Panc1 (cell line): ENCODE data around the gene SIN3B. TPM values are rescaled to one million over a fixed set of nuclear protein-coding genes. Genes with fewer than 3 reads are reported as not detected.

Experiments
- ATAC-seq: fragments of 200-7000 bp; cut with Tn5 transposase; 2 replicates; pipeline ENCODE4 v1.9.1; 2020; ENCODE audit warnings: mild to moderate bottlenecking, moderate library complexity
- BruUV-seq: library from RNA; stranded (reverse); fragments of 400-500 nt; replicated peaks from 2 replicates; lab custom pipeline; 2021; lab: Mats Ljungman, UMichigan
- CTCF ChIA-PET: fragments of 300-600 bp; sonication (Branson Sonifier 250); formaldehyde crosslinking; loops from one replicate; lab custom pipeline; 2022; ENCODE audit warnings: antibody characterized with exemption; lab: Charles Lee
- POLR2A ChIA-PET: fragments of 300-600 bp; sonication (Branson Sonifier 250); formaldehyde crosslinking; loops from one replicate; lab custom pipeline; 2022; ENCODE audit warnings: antibody characterized with exemption; lab: Charles Lee
- DNase-seq: peaks from one replicate; pipeline ENCODE4 v3.0.0-alpha.2; 2010; ENCODE audit warnings: low read depth, low spot score
- H3K27ac ChIP-seq: 2 replicates; pipeline ENCODE4 v1.5.1; 2011; ENCODE audit warnings: mild to moderate bottlenecking, low read length, inconsistent platforms
- H3K27me3 ChIP-seq: fragments of 200-500 bp; sonication (Bioruptor generic); 2 replicates; pipeline ENCODE4 v1.6.0; 2014; ENCODE audit warnings: low read length, inconsistent platforms; ENCODE audit not compliant: control insufficient read depth, insufficient read depth
- H3K36me3 ChIP-seq: fragments of 200-500 bp; sonication (Bioruptor generic); 2 replicates; pipeline ENCODE4 v1.5.1; 2014; ENCODE audit warnings: inconsistent platforms, mild to moderate bottlenecking, low read length, moderate library complexity; ENCODE audit not compliant: control insufficient read depth, insufficient read depth
- H3K4me1 ChIP-seq: 2 replicates; pipeline ENCODE4 v1.5.1; 2011; ENCODE audit warnings: inconsistent platforms, mild to moderate bottlenecking, low read length, moderate library complexity; ENCODE audit not compliant: control insufficient read depth, insufficient read depth
- H3K4me3 ChIP-seq, 2 experiments: 2 replicates each; pipeline ENCODE4 v1.5.1; 2011 to 2012; ENCODE audit warnings: low read depth in 2 of 2, low read length in 2 of 2, mild to moderate bottlenecking in 2 of 2, inconsistent platforms in 1 of 2, moderate library complexity in 1 of 2
- H3K9me3 ChIP-seq: fragments of 200-500 bp; sonication (Bioruptor generic); 2 replicates; pipeline ENCODE4 v1.5.1; 2014; ENCODE audit warnings: low read depth, mild to moderate bottlenecking, inconsistent platforms, low read length, moderate library complexity; ENCODE audit not compliant: control insufficient read depth, insufficient read depth
- CTCF ChIP-seq: fragments of 450-650 bp; IDR thresholded peaks from 2 replicates; pipeline ENCODE4 v1.5.1; 2017; ENCODE audit warnings: mild to moderate bottlenecking
- POLR2AphosphoS5 ChIP-seq: IDR thresholded peaks from 2 replicates; pipeline ENCODE4 v1.6.1; 2012; ENCODE audit warnings: mild to moderate bottlenecking, low read depth, low read length, moderate library complexity
- SIN3A ChIP-seq: IDR thresholded peaks from 2 replicates; pipeline ENCODE4 v1.6.1; 2012; ENCODE audit warnings: low read depth, mild to moderate bottlenecking, low read length, moderate library complexity, borderline replicate concordance; ENCODE audit not compliant: insufficient read depth
- TCF7L2 ChIP-seq: IDR thresholded peaks from 2 replicates; pipeline ENCODE4 v1.6.1; 2011; ENCODE audit warnings: mild to moderate bottlenecking, low read depth, low read length, inconsistent platforms
- in situ Hi-C: cut with HindIII; loops from 2 replicates; pipeline ENCODE4 v1.10.0; 2016; ENCODE audit warnings: low sequenced_read_pairs, low pct_unique_long_range_greater_than_20kb
- intact Hi-C: fragments of 100-400 bp; cut with micrococcal nuclease; formaldehyde crosslinking; loops from one replicate; pipeline ENCODE4 v1.10.0; 2022; ENCODE audit not compliant: unreplicated experiment
- total RNA-seq: library from RNA; stranded (reverse); gene quantifications from one replicate; pipeline ENCODE4 v1.2.1, GENCODE V29; 2021; ENCODE audit not compliant: unreplicated experiment
- TF ChIP-seq, protein P1 (sequence below), 2 experiments: IDR thresholded peaks; 2 replicates each; pipeline ENCODE4 v1.6.1; 2011 to 2012; ENCODE audit warnings: low read depth in 2 of 2, control low read depth in 1 of 2, low read length in 1 of 2, mild to moderate bottlenecking in 1 of 2, moderate library complexity in 1 of 2; ENCODE audit not compliant: insufficient read depth in 1 of 2

Gene SIN3B
- total RNA-seq, 1 experiment from 2014 or later = 47.0 TPM

GRCh38 chr19:16897856-16898161 is 68.6 kb downstream of the SIN3B start:
- no peaks in the 10 kb centered on the region for H3K27me3 ChIP-seq
- H3K9me3 ChIP-seq = no peaks in the 10 kb centered on the region
- DNase-seq = no peak
- peak overlapping the region; percentile 57 for H3K4me3 ChIP-seq
- intact Hi-C loops = loop anchor here (10.0 kb wide), 1 partner anchor 123 kb away; no protein-coding TSS in a partner anchor
- CTCF ChIA-PET = no interaction called here
- no peak overlapping the region for H3K27ac ChIP-seq
- ATAC-seq = peak; percentile 42
- no peak for TF ChIP-seq SIN3A
- TF ChIP-seq TCF7L2 = no peak
- no peak for TF ChIP-seq CTCF
- TF ChIP-seq POLR2AphosphoS5 = no peak
- TF ChIP-seq, protein P1, sequence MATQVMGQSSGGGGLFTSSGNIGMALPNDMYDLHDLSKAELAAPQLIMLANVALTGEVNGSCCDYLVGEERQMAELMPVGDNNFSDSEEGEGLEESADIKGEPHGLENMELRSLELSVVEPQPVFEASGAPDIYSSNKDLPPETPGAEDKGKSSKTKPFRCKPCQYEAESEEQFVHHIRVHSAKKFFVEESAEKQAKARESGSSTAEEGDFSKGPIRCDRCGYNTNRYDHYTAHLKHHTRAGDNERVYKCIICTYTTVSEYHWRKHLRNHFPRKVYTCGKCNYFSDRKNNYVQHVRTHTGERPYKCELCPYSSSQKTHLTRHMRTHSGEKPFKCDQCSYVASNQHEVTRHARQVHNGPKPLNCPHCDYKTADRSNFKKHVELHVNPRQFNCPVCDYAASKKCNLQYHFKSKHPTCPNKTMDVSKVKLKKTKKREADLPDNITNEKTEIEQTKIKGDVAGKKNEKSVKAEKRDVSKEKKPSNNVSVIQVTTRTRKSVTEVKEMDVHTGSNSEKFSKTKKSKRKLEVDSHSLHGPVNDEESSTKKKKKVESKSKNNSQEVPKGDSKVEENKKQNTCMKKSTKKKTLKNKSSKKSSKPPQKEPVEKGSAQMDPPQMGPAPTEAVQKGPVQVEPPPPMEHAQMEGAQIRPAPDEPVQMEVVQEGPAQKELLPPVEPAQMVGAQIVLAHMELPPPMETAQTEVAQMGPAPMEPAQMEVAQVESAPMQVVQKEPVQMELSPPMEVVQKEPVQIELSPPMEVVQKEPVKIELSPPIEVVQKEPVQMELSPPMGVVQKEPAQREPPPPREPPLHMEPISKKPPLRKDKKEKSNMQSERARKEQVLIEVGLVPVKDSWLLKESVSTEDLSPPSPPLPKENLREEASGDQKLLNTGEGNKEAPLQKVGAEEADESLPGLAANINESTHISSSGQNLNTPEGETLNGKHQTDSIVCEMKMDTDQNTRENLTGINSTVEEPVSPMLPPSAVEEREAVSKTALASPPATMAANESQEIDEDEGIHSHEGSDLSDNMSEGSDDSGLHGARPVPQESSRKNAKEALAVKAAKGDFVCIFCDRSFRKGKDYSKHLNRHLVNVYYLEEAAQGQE (IDR thresholded peaks at IDR 0.05; ENCODE audit: insufficient read depth in 1 of 2, low read depth in 2 of 2, low read length in 1 of 2) = no peak
- POLR2A ChIA-PET = no interaction called here
- in situ Hi-C loops = no loop called here
- H3K36me3 ChIP-seq = no peaks in the 10 kb centered on the region
- no peaks in the 10 kb centered on the region for H3K4me1 ChIP-seq
- no TSS peak for BruUV-seq

- Histone ChIP-seq H3K36me3 (no peaks in the 10 kb centered on the region), H3K4me1 (no peaks in the 10 kb centered on the region), H3K4me3 (no peak overlapping the region), H3K27ac (no peak overlapping the region), H3K9me3 (no peaks in the 10 kb centered on the region), H3K27me3 (no peaks in the 10 kb centered on the region)
- POLR2A ChIA-PET = no interaction called here
- in situ Hi-C loops = no loop called here
- intact Hi-C loops = loop anchor here (10.0 kb wide), 1 partner anchor 124 kb away; no protein-coding TSS in a partner anchor
- CTCF ChIA-PET = no interaction called here
- DNase-seq (no peak), ATAC-seq (no peak)
- BruUV-seq = no TSS peak
- TF ChIP-seq SIN3A = no peak
- TF ChIP-seq POLR2AphosphoS5 = no peak
- no peak for TF ChIP-seq CTCF
- no peak for TF ChIP-seq TCF7L2
- TF ChIP-seq, protein P1 (IDR thresholded peaks at IDR 0.05; ENCODE audit: insufficient read depth in 1 of 2, low read depth in 2 of 2, low read length in 1 of 2) = no peak
Observed at GRCh38 chr19:16898361-16899015, 69.3 kb downstream of the SIN3B start.
